GM19240 (cell line): Measurements from ENCODE around the gene MRPL21.
A peak's percentile ranks its signal among the peaks of the same experiment; 100 is the strongest.

Experiments used
- DNase-seq: peaks from one replicate; pipeline ENCODE4 v3.0.0; 2011; ENCODE audit warnings: low spot score; ENCODE audit not compliant: insufficient read length

The MRPL21 gene

GRCh38 chr11:68903288-68904247 is at the start of gene MRPL21, which contains the start of gene IGHMBP2:
TSS of gene MRPL21 (minus strand) at chr11:68903832. CDS start at chr11:68903810, 22 bp downstream.
TSS of gene IGHMBP2 (plus strand) at chr11:68903891. CDS start at chr11:68903953, 62 bp downstream.
- DNase-seq = peak; percentile 87

DNA sequence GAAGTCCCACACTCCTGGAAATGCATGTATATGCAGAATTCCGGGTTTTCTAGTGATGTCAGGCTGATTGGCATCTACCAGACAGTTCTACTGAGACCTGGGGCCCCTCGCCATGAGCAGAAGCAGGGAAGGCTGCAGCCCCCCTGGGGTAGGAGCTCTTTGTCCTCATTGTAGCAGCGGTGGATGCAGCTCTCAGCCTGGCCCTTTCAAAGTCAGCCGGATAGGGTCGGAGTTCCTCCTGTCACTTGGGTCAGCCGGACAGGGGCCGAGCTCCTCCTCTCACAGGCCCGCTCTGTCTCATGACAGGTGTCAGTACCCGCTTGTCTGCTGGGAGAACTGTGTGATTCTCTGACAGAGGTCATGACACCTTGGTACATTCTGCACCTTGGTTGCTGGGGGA is 47.1 kb upstream of the MRPL21 start:
- DNase-seq = no peak

DNA sequence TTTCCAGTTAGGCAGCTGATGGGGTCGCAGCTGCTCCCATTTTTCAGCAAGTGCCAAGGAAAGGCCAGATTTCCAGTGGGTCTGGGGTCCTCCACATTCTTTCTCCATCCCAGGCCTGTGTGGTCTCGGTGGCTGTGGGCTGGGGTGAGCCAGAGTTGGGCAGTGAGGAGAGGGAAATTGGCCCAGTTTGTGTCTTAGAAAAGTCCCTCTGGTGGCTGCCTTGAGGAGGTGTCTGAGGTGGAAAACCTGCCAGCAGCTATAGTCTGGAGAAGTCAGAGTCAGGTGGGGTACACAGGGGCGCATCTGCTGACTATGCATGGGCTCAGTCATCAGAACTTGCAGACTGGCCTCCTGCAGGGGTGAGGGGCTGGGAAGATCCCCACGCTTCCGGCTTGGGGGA is 46.6 kb upstream of the MRPL21 start:
- no peak for DNase-seq

GRCh38 chr11:68948935-68949334 is 45.3 kb upstream of the MRPL21 start:
- no peak for DNase-seq

DNA sequence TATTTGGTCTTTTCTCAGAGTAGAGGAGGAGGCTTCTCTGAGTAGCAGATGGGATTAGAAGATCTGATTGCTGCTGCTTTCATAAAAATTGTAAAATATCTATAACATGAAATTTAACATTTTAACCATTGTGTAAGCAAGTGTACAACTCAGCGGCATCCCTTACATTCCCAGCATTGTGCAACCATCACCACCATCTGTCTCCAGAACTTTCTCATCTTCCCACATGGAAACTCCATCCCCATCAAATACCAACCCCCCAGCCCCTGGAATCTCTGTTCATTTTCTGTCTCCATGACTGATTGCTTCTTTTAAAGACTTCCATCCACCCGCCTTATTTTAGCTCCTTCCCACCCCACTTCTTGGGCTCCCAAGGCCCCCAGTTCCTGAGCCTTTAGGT is 44.9 kb upstream of the MRPL21 start:
- no peak for DNase-seq

DNA sequence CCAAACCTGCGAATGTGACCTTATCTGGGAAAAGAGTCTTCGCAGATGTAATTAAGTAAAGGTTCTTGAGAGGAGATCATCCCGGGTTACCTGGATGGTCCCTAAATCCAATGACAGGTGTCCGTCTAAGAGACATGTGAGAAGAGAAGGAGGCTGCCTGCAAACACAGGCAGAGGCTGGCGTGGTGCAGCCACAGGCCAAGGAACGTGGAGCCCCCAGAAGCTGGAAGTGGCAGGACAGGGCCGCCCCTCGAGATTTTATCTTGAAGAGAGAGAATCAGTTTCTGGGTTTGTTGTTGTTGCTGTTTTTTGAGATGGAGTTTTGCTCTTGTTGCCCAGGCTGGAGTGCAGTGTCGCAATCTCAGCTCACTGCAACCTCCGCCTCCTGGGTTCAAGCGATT is 43.5 kb upstream of the MRPL21 start:
- DNase-seq = no peak

- DNase-seq = no peak
Measured at GRCh38 chr11:68946416-68947090, 42.9 kb upstream of the MRPL21 start.

DNA sequence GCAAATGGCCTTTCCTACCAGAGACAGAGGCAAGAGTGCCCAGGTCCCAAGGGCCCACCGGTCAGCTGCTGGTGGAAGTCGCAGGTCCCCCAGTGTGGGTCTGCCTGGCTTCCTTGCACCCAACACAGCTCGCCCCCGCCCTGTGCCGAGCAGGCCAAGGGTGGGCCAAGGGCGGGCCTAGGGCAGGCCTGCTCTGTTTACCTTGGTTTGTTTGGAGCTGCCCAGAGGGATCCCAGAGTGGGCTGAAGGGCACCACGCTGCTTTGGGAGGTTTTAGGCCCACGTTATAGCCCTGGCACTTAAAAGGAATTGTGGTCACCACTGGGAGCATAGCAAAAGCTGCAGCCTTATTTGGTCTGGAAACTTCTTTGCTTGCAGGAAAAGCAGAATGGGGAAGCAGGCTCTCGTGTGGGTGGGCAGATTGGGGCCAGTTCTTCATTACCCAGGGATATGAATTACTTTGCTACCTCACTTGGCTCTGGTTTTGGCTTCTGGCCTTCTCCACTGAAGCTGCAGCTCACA is 39.2 kb upstream of the MRPL21 start:
- no peak for DNase-seq

GRCh38 chr11:68942095-68942620 is 38.5 kb upstream of the MRPL21 start:
- DNase-seq = no peak

GRCh38 chr11:68941324-68942094 is 37.9 kb upstream of the MRPL21 start:
- no peak for DNase-seq

DNA sequence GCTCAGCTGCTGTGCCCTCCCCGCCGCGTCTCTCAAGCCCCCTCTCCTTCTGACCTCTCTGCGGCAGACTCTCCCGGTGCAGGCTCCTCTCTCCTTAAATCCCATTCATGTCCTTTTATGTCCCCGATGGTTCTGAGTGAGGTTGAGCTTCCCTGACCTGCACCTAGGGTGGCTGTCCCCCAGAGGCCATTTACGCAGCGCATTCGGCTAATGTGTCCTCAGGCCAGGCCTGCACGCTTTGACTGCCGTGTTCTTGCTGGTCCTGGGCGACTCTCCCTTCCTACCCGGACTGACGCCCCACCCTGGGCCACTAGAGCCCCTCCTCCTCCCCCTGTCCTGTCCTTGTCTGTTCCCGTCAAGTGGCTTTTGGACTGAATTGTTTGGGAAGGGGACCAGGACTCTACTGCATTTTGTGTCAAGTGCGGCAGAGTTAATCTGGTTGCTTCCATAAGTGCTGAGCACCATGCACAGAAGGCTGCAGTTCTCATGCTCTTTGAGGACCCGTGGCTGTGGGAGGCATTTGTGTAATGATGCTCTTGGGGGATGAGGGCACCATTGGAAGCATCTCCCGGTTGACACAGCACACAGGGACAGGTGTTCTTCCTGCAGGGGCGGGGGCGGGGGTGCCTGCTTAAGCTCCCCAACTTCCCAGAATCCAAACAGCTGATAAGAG is 37.2 kb upstream of the MRPL21 start:
- no peak for DNase-seq

- no peak for DNase-seq
Measured at GRCh38 chr11:68939583-68940555, 36.2 kb upstream of the MRPL21 start.

DNA sequence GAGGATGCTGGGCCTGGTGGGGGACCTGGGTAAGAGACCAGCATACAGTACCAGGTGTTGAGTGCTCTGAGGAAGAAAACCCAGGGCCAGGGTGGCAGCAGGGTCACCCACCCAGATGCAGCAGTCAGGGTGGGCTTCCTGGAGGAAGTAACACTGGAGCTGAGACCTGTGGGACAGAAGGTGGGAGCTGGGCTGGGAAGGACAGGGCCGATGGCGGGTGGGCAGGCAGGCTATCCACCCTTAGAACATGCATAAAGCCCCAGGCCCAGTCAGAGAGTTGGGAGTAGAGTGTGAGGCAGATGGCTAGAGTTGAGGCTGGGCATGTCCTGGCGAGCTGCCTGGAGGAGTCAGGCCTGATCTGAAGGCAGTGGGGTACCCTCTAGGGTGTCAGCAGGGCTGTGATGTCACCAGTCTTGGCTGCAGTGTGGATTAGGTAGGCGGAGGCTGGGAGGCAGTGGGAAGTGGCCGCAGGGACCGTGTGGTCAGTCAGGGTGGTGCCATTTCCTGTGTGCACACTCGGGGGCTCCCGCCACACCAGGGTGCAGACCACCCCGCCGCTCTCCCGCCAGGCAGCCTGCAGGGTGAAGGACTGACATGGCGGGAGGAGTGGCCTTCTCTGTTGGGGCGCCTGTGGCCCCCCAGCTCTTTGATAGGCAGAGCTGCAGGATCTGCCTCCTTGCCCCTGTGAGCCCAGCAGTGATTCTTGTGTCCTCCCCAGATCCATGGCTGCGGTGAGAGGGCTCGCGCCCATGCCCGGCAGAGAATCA is 35.4 kb upstream of the MRPL21 start:
- DNase-seq = no peak

DNA sequence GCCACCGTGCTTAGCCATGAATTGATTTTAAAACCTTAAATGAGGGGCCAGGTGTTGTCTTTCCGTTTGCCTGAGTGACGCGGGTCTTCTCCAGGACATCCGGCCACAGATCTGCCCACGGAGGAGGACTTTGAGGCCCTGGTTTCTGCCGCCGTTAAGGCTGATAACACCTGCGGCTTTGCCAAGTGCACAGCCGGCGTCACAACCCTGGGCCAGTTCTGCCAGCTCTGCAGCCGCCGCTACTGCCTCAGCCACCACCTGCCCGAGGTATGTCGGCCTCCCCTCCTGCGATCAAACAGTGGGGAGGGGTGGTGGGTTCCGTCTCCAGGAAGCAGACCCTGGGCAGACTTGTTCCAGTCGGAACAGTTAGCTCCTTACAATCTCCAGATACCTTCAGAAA is 34.5 kb upstream of the MRPL21 start:
- DNase-seq = no peak

GRCh38 chr11:68936676-68937620 is 33.3 kb upstream of the MRPL21 start:
- DNase-seq = no peak

GRCh38 chr11:68936358-68936636 is 32.7 kb upstream of the MRPL21 start:
- DNase-seq = no peak

DNA sequence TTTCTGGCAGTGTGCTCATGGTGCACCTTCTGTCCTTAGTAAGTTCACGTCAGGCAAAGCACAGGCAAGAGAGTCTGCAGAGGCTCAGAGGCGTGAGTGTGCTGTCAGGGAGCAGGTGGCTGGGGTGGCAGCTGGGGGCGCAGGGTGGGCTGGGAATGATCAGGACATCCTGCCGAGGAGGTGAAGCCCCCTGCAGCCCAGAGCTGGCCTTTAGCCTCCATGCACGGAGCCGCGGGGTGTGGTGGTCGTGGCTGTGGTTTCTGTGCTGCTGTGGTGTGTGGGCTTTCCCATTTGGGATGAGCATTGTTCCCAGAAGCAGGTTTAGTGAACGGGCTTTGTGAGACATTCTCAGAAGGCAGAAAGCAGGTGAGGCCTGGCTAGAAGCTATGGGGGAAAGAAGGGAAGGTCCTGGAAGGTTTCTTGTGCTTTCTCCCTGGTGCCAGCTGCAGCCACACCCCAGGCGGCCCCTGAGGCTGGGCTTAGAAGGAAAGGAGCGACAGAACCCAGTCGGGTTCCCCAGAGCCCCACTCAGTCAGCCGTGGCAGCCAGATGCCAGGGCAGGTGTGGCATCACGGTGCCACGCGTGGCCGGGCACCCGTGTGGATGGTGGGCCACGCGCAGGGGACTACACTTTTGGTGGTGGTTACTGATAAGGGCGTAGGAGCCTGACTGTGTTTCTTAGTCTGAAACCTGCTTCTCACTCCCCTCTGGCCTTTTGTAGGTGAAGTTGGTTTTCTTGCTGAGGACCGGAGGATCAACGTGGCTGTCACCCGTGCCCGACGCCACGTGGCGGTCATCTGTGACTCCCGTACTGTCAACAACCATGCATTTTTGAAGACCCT is 32.1 kb upstream of the MRPL21 start:
- no peak for DNase-seq
